IMR-90 (cell line): ENCODE data around the gene PPP1R37. TPM values are rescaled to one million over a fixed set of nuclear protein-coding genes. Genes with fewer than 3 reads are reported as not detected.

Experiments
- FOS ChIP-seq: fragments of 150-350 bp; IDR thresholded peaks from 2 replicates; pipeline ENCODE4 v1.6.1; 2016; ENCODE audit warnings: low read depth, low read length
- MAZ ChIP-seq: IDR thresholded peaks from 2 replicates; pipeline ENCODE4 v1.6.1; 2012; ENCODE audit warnings: low read depth, mild to moderate bottlenecking, low read length, improper control_type of control experiment, moderate library complexity, borderline replicate concordance
- polyA plus RNA-seq, 3 experiments: library from polyadenylated mRNA; depleted of rRNA; stranded (reverse); fragments of >200 nt; gene quantifications; 2 replicates each; pipeline ENCODE4 v1.2.3, GENCODE V29; 2012; ENCODE audit warnings: low replicate concordance in 1 of 3
- total RNA-seq: library from RNA; depleted of rRNA; stranded (reverse); fragments of >200 nt; gene quantifications from 2 replicates; pipeline ENCODE4 v1.2.3, GENCODE V29; 2012
- TF ChIP-seq, protein P1 (sequence below): fragments of 150-350 bp; IDR thresholded peaks from 2 replicates; pipeline ENCODE4 v1.6.1; 2017; ENCODE audit warnings: mild to moderate bottlenecking, antibody characterized with exemption, low read length, low read depth

PPP1R37 gene
- total and polyA plus RNA-seq, 2 of the 4 experiments (the other 2 are of a cell fraction), result 13.1 to 18.5 TPM

DNA sequence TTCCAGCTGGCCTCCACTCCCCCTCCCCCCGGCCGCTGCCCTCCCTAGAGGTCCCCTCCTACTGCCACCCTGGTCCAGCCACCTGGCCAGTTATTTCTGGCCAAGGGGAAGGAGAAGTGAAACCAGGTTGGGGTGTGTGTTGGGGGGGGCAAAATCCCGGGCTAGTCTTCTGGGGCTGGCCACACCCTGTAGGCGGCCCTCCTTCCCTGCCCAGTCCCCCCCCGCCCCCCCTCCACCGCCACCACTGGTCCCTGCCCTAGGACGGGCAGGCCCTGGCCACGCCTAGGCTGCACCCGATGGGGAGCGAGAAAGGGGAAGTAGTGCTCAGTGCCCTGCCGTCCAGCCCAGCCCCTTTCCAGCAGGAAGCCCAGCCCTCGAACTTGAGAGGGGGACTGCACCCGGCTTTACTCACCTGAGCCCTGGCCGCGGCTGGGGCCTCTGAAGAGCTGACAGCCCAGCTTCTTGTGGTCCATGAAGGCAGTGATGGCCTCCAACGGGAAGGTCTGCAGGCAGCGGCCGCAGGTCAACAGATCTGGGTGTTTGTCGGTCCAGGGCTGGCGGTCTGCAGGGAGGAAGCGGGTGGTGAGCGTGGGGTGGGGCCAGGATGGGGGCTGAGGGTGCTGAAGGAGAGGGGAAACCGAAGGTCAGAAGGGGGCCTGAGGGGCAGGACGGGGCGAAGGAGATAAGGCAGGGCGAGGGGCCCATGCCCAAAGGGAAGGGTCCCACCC lies 17.5 kb upstream of the PPP1R37 start (continued):
- TF ChIP-seq, protein P1, sequence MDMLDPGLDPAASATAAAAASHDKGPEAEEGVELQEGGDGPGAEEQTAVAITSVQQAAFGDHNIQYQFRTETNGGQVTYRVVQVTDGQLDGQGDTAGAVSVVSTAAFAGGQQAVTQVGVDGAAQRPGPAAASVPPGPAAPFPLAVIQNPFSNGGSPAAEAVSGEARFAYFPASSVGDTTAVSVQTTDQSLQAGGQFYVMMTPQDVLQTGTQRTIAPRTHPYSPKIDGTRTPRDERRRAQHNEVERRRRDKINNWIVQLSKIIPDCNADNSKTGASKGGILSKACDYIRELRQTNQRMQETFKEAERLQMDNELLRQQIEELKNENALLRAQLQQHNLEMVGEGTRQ, result no peak
- TF ChIP-seq MAZ (no peak), FOS (no peak)
